HL-60 (cell line): ENCODE data around the gene TTC33.

ENCODE experiments used
- DNase-seq, 2 experiments: peaks; one replicate each; pipeline ENCODE4 v3.0.0-alpha.2; 2010 to 2020; ENCODE audit warnings: low read depth in 1 of 2, low spot score in 1 of 2
- H3K27ac ChIP-seq: fragments of 250-450 bp; sonication (Bioruptor Pico); replicated peaks from 2 replicates; pipeline ENCODE4 v1.5.1; 2020; ENCODE audit warnings: mild to moderate bottlenecking, moderate library complexity
- H3K27me3 ChIP-seq: fragments of 250-450 bp; sonication (Bioruptor Pico); 2 replicates; pipeline ENCODE4 v1.5.1; 2021; ENCODE audit warnings: mild to moderate bottlenecking, moderate library complexity; ENCODE audit not compliant: insufficient read depth, poor library complexity, severe bottlenecking
- H3K4me3 ChIP-seq: replicated peaks from 2 replicates; pipeline ENCODE4 v1.5.1; 2011; ENCODE audit warnings: mild to moderate bottlenecking, control low read depth, low read length; ENCODE audit not compliant: insufficient read depth
- GABPA ChIP-seq: IDR thresholded peaks from 2 replicates; pipeline ENCODE4 v1.6.1; 2012; ENCODE audit warnings: low read depth
- POLR2AphosphoS5 ChIP-seq: IDR thresholded peaks from 2 replicates; pipeline ENCODE4 v1.6.1; 2012; ENCODE audit warnings: low read depth
- REST ChIP-seq: IDR thresholded peaks from 2 replicates; pipeline ENCODE4 v1.6.1; 2012; ENCODE audit warnings: low read depth; ENCODE audit not compliant: insufficient replicate concordance
- SPI1 ChIP-seq: IDR thresholded peaks from 2 replicates; pipeline ENCODE4 v1.6.1; 2012; ENCODE audit warnings: low read depth, mild to moderate bottlenecking, borderline replicate concordance
- TF ChIP-seq, protein P1 (sequence below): IDR thresholded peaks from one replicate; pipeline ENCODE4 v1.5.1; 2011; ENCODE audit warnings: low read length, control low read depth, inconsistent platforms; ENCODE audit not compliant: insufficient read depth

TTC33 gene

DNA sequence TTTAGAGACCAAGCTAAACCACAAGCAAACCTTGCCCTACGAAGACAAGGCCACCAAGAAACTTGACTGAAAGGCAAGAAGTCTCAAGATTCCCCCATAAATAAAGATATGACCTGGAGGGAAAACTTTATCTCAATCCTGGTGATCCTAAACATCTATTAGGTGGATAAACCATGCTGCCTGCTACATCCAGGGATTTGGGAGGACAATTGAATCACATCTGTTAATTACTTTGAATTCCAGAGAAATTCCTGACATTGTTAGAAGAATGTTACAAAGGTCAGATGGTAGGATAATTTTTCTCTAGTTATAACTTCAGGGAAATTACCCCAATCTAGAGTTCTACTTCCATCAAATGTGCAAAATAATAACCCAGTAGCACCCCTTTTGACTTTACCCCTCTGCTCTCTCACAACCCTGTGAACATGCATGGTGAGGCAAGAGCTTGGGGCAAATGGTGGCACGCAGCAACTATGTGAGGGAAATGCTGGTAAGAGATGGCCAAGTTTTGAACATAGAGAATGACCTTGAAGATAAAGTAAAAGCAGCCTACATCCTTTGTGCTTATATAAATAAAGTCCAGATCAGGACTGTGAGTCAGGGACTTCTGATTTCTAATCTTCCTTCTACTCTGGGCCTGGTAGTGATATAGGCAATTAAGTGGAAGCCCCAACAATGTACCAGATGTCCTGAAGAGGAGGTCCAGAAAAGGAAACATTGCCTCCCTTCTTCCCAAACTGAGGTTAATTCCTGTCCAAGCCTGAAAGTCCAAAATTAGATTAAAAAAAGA lies 133.1 kb downstream of the TTC33 start:
- Histone ChIP-seq H3K4me3 (no peak overlapping the region), H3K27ac (no peak overlapping the region), H3K27me3 (no peaks in the 10 kb centered on the region)
- no peak for DNase-seq
- TF ChIP-seq GABPA: no peak
- TF ChIP-seq SPI1: no peak
- no peak for TF ChIP-seq REST
- no peak for TF ChIP-seq POLR2AphosphoS5
- TF ChIP-seq, protein P1, sequence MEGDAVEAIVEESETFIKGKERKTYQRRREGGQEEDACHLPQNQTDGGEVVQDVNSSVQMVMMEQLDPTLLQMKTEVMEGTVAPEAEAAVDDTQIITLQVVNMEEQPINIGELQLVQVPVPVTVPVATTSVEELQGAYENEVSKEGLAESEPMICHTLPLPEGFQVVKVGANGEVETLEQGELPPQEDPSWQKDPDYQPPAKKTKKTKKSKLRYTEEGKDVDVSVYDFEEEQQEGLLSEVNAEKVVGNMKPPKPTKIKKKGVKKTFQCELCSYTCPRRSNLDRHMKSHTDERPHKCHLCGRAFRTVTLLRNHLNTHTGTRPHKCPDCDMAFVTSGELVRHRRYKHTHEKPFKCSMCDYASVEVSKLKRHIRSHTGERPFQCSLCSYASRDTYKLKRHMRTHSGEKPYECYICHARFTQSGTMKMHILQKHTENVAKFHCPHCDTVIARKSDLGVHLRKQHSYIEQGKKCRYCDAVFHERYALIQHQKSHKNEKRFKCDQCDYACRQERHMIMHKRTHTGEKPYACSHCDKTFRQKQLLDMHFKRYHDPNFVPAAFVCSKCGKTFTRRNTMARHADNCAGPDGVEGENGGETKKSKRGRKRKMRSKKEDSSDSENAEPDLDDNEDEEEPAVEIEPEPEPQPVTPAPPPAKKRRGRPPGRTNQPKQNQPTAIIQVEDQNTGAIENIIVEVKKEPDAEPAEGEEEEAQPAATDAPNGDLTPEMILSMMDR: no peak

GRCh38 chr5:40619421-40619820 lies 136.3 kb downstream of the TTC33 start:
- H3K27me3 ChIP-seq: no peaks in the 10 kb centered on the region
- TF ChIP-seq SPI1 (no peak), REST (no peak), POLR2AphosphoS5 (no peak), GABPA (no peak)
- TF ChIP-seq, protein P1: no peak
- H3K27ac ChIP-seq: no peak overlapping the region
- DNase-seq: no peak
- no peak overlapping the region for H3K4me3 ChIP-seq

GRCh38 chr5:40618926-40619325 lies 136.8 kb downstream of the TTC33 start:
- DNase-seq: no peak
- no peak overlapping the region for H3K4me3 ChIP-seq
- TF ChIP-seq POLR2AphosphoS5 (no peak), SPI1 (no peak), REST (no peak)
- TF ChIP-seq, protein P1: no peak
- H3K27ac ChIP-seq: no peak overlapping the region
- H3K27me3 ChIP-seq: no peaks in the 10 kb centered on the region
